ENCODE results near the gene CUBN. TPM values are rescaled to one million over a fixed set of nuclear protein-coding genes. Genes with fewer than 3 reads are reported as not detected.

Gene CUBN
- total and polyA plus RNA-seq, 9 of the 15 experiments (the other 6 are each of a cell fraction or from before 2014, with no cell fraction given), result 0.04 to 0.33 (median 0.09) TPM

DNA sequence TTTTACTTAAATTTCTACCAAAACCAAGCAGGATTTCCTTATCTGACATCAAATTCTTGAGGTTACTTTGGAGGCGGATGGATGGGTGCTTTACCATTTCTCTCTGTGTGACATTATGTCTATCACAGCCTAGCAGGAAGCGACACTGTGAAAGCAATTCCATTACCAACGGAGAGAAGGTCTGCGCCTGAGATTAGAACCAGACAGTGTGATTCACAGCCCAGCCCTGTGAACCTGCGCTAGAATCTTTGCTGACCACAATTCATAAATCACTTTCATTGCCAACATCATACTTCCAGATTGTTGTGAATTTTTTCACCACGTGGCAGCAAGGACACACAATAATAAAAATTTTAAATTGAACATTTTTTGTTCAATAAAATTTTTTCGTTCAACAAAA is 126.5 kb downstream of the CUBN start (continued):
- TF ChIP-seq ARNT (IDR thresholded peaks at IDR 0.05), result peak; percentile 64 to 85; a peak in 2 of 4 replicates
- no peak for TF ChIP-seq RBFOX2 (IDR thresholded peaks at IDR 0.05; ENCODE audit: low read depth, low read length)
- TF ChIP-seq KDM4B (IDR thresholded peaks at IDR 0.05; ENCODE audit: borderline replicate concordance in 2 of 2, low read depth in 1 of 2), result no peak
- no peak for TF ChIP-seq PRPF4 (IDR thresholded peaks at IDR 0.05; ENCODE audit: insufficient read depth, low read depth, low read length, poor library complexity, severe bottlenecking)
- peak; percentile 76 for TF ChIP-seq MYC (IDR thresholded peaks at IDR 0.05; ENCODE audit: low read depth, low read length)
- TF ChIP-seq MYC (CRISPR knock-in tag; IDR thresholded peaks at IDR 0.05; ENCODE audit: borderline replicate concordance, low read depth), result no peak
- TF ChIP-seq FOXP1 (CRISPR knock-in tag; IDR thresholded peaks at IDR 0.05), result no peak
- TF ChIP-seq CBX5 (IDR thresholded peaks at IDR 0.05; ENCODE audit: borderline replicate concordance, low read depth), result no peak
- TF ChIP-seq, protein P1, sequence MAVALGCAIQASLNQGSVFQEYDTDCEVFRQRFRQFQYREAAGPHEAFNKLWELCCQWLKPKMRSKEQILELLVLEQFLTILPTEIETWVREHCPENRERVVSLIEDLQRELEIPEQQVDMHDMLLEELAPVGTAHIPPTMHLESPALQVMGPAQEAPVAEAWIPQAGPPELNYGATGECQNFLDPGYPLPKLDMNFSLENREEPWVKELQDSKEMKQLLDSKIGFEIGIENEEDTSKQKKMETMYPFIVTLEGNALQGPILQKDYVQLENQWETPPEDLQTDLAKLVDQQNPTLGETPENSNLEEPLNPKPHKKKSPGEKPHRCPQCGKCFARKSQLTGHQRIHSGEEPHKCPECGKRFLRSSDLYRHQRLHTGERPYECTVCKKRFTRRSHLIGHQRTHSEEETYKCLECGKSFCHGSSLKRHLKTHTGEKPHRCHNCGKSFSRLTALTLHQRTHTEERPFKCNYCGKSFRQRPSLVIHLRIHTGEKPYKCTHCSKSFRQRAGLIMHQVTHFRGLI (CRISPR knock-in tag; IDR thresholded peaks at IDR 0.05), result no peak
- no peak for TF ChIP-seq ZFPM2 (CRISPR knock-in tag; IDR thresholded peaks at IDR 0.05)
- no peak for TF ChIP-seq ZNF75A (CRISPR knock-in tag; IDR thresholded peaks at IDR 0.05)
- TF ChIP-seq GABPB2 (CRISPR knock-in tag; conservative IDR thresholded peaks at IDR 0.05), result no peak
- no peak for TF ChIP-seq ZNF785 (CRISPR knock-in tag; IDR thresholded peaks at IDR 0.05)
- TF ChIP-seq FOXA1 (IDR thresholded peaks at IDR 0.05; ENCODE audit: borderline replicate concordance), result no peak
- TF ChIP-seq ZNF780A (CRISPR knock-in tag; IDR thresholded peaks at IDR 0.05), result no peak
- no peak for TF ChIP-seq ZNF277 (CRISPR knock-in tag; IDR thresholded peaks at IDR 0.05; ENCODE audit: borderline replicate concordance)
- TF ChIP-seq KAT2B (IDR thresholded peaks at IDR 0.05; ENCODE audit: low read depth, low read length), result no peak
- no peak for TF ChIP-seq SPI1 (IDR thresholded peaks at IDR 0.05; ENCODE audit: borderline replicate concordance, low read depth, low read length)
- TF ChIP-seq, protein P2, sequence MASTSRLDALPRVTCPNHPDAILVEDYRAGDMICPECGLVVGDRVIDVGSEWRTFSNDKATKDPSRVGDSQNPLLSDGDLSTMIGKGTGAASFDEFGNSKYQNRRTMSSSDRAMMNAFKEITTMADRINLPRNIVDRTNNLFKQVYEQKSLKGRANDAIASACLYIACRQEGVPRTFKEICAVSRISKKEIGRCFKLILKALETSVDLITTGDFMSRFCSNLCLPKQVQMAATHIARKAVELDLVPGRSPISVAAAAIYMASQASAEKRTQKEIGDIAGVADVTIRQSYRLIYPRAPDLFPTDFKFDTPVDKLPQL (IDR thresholded peaks at IDR 0.05; ENCODE audit: extremely low read depth, insufficient read length), result no peak

Data from K562 (cell line).